Activated gamma-delta T cell treated with anti-CD3 and anti-CD28 coated beads, Interleukin-2, amount 50 U/mL, for 16 hours (primary cell): ENCODE results near the gene PRRX2.

Source experiments
- DNase-seq: peaks from one replicate; pipeline ENCODE4 v3.0.0-alpha.2; 2020; ENCODE audit warnings: low read depth

PRRX2 gene

DNA sequence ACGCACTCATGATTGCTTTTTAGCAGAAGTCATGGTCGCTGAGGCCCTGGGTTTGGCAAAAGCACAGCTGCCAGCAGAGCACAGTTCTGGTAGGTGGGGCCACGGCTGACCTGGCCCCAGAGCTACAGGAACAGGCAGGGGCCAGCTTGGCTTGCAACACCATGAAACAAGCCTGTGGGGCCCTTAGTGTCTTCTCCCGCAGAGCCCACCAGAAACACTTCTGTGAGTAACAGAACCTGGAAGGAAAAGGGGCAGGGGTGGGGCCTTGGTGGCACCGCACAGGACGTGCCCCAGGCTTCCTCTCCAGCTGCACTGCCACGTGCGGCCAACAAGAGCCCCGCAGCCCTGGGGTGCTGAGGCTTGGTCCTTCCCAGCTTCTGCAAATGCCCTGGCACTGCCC lies 28.3 kb upstream of the PRRX2 start:
- no peak for DNase-seq

DNA sequence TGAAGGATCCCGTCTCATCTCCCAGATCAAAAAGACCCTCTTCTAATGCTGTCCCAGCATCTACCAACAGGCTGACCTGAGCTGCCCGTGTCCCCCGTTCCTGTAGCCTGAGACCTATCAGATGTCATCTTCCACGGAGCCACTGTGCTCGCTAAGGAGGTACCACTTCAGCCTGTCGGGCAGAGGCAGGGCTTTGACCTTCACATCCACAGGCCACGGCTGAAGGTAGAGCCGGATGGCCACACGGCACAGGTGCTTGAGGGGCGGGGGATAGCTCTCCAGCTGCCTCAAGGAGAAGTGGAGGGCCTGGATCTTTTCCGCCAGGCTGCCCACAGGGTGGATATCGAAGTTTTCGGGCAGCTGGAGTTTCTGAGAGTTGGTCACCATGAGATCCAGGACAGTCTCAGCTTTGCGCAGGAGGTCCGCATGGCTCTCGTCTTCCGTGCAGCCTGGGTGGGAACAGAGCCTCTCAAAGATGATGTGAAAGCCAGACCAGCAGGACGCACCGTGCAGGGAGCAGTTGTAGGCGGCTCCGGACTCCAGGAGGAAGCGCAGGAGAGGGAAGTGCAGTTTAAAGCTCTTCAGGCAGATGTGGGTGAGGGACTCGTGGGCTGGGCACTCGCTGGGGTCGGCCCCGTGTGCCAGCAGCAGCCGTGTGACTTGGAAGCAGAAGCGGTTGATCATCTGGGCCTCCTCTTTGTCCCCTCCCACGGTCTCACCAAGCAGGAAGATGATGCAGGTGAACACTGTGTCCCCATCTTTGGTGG lies 27.6 kb upstream of the PRRX2 start:
- no peak for DNase-seq

DNA sequence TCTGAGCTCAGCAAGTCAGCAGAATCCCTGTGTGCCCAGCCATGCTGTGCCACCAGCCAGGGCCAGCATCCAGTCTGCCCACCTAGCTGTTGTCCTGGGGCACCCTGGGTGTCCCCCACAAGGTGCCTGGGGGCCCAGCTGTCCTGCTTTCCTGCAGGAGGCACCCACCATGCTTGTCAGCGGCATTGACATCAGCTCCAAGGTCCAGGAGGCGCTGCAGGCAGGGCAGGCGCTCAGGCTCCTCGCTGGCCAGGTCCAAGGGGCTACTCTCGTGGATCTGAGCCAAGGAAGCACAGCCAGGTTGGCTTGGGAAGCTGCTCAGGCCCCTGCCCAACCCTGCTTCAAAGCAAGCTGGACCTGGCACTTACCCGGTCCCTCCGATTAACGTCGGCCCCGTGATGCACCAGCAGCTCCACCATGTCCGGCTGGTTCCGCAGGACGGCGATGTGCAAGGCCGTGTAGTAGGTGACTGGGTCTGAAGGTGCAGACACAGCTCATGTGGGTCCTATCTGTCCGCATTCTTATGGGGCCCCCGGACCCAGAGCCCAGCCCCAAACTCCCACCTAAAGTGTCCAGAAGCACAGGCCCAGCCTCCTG lies 26.3 kb upstream of the PRRX2 start:
- no peak for DNase-seq

DNA sequence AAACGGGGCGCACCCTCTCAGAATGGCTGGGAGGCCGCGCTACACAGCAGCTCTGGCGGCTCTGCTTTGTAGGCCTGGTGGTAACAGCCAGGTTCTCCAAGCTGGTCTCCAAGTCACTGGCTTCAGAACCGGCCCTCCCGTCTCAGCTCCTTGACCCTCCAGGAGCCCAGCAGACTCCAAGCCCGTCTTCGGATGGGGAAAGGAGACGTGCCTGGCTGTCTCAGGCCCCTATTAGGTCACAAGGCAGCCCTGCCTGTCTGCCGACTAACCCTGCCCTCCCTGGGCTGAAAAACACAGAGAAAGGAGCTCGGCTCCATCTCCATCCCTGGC lies 25.7 kb upstream of the PRRX2 start:
- DNase-seq, result no peak

DNA sequence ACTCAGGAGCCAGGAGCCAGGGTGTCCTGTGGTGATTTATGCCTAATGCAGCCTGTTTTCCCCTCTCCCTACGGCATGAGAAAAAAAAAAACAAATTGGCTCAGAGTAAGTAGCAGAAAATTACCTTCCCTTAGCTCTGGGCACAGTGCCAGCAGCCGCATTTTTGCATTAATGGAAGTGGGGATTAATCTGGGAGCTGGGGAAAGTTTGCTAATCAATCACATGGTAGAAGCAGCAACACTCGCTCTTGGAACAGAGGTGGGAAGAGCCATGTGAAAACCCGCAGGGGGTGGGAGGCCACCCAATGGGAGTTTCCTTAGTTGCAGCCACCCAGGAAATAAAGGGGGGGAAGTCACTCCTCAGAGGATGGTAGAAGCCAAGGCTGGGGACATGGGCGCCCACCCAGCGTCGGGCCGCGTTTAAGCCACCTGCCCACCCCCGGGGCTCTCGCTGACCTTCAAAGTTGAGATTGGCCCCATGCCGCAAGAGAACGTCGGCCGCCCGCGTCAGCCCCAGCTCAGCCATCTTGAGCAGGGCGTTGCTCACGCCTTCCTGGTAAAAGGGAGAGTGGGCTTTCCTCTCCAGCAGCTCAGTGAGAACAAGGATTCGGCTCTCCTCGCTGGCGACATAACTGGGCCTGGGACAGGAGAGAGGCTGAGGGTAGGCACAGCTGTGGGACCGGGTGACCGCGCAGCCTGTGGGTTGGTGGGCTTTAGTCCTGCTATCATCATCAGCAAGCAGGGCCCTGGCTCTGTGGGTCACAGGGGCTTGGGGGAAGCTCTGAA lies 25.2 kb upstream of the PRRX2 start:
- no peak for DNase-seq

DNA sequence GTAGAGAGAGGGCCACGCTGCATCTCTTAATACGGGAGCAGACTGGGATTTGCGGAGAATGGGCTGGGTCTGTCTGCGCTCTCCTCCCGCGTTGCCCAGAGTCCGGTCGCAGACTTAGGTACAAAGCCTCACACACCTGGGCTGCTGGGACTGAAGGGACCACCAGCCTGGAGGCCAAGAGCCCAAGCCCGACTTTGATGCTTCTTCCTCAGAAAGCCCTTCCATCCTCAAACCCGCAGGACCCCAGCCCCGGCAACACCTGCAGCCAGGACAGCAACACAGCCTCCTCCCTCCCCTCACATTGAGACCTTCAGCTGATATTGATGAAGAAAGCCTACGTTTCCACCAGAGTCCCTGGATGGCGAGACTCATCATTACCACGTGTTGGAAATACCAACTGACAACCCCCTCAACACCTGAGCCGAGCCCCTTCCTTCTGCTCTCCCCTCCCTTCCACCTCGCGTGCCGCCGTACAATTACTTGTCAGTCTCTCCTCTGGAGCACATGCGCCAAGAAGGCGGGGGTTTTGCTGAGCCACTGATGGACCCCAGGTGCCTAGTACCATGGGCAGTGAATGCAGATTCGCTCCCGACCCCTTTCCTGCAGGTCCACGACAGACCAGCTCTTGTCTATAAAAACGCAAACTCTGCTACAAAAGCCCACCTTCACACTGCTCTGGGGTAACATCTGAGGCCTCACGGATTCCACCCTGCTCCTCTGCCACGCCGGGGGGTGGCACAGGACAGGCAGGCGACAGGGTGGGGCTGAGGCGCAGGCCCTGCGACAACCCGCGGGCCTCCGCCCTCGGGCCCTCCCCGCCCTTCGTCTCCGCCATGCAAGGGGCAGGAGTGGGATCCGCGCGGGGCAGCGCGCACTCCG lies 24.3 kb upstream of the PRRX2 start:
- no peak for DNase-seq

DNA sequence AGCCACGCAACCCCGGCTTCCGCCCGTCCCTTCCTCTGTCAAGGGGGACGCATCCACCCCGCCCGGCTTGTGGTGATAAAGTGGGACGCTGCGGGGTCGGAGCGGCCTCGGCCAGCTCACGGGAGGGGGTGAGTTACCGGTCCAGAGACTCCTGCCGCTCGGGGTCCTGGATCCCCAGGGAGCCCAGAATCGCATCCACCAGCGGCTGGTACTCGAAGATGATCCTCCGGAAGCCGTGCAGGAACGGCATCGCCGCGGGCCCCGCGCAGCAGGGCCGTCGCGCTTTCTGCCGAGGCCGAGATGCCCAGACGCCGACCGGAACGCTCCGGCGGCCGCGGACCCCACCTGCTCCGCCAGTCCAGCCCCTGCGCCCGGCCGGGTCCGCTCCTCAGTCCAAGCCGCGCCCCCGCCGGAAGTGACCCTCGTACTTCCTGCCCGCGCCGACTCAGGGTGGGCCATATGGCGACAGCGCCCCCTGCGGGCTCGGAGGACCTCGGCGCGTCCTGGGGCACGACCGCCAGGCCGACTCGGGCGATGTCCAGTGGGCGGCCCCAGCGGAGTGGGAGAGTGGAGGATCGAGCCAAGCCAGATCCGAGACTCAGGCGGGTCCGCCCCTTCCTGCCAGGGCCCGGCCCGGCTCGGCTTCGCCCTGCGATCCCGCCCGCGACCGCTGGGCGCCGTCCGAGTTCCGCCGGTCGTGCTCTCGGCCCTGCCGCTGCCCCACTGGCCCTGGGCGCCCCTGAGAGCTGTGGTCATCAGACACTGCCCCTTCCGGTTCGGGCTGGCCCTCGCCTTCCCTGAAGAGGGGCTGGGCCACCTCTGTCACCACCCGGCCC lies 23.5 kb upstream of the PRRX2 start, which contains the start of gene ASB6:
Gene ASB6 (minus strand): TSS at position 402 of the 836 bp plus-strand sequence. CDS start 152 bp downstream, at position 250.
- peak; percentile 93 for DNase-seq

DNA sequence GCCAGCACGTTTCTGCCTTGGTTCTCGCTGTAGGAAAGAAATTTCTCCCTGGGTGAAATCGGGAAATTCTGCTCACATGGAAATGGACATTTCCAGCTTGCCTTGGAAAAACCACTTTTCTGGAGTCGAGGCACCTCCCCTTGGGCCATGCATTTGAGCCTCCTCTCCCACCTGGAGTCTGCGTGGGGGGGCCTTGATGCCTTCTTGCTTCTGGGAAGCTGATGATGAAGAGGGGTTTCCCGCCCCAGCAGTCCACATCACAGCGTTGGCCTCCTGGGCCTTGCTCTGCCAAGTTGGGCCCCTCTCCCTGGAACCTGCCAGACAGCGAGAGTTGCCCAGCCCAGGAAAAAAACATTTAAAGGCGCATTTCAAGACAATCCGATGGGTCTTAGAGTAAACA lies 21.7 kb upstream of the PRRX2 start:
- DNase-seq, result no peak

DNA sequence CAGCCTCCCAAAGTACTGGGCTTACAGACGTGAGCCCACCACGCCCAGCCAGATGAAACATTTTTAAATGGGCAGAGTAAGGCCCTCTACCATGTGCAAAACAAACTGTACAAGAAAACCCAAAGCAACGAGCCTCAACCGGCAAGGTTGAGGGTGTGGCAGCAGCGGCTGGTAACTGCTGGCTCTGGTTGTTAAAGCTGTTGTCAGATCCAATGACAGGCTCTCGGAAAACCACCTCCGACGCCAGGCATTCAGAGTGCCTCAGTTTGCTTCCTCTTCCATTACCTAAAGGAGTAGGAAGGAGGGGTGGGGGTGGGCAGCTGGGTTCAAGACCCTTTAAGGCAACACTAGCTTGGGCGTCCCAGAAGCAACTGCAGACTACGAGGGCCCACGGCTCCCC lies 21.1 kb upstream of the PRRX2 start:
- no peak for DNase-seq

DNA sequence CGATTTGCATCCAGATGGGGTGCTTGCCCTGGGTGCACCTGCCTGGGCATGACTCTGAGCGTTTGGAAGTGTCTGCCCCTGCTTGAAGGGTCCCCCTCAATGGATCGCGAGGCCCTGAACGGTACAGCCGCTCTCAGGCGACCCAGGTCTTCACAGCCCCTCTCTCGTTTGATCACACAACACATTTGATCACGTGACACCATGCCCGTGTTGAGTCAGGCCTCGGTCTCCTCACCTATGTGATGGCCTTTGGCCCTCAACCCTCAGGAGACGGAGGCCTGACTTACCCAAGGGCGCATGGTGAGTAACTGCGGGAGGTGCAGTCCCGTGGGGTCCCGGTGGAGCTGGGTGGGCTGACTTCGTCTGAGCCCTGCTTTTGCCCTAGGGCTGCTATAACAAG lies 20.5 kb upstream of the PRRX2 start:
- no peak for DNase-seq

DNA sequence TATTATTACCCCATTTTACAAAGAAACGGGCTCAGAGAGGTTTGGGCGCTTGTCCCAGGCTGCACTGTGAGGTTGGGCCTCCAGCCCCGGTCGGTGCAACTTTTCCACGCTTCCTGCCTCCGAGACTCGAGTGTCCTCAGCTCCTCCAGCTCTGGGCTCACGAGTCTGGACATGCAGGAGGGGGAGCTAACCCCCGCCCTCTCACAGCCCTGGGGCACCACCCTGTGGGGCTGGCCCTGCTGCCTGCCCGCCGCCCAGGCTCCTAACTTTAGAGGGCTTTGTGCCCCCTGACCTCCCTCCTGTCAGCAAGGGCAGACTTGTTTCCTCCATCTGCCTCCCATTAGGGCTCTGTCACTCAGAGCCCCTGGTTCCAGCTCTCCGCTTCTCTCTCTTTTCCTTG lies 19.2 kb upstream of the PRRX2 start:
- no peak for DNase-seq

DNA sequence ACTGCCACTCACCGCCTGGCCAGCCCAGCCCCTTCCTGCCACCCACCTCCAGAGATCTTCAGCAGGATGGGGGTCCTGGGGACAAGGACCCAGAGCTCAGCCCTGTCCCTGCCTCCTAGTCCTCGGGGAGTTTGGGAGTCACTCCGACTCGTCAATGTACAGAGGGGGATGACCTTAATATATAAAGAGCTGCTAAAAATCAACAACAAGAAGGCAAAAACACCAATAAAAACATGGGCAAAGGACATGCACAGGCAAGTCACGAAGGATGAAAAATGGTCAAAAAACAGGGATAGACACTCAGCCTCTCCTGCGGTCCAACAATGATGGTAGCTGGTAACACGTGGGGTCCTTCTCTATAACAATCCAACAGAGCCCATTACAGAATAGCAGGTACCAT lies 18.8 kb upstream of the PRRX2 start:
- no peak for DNase-seq

DNA sequence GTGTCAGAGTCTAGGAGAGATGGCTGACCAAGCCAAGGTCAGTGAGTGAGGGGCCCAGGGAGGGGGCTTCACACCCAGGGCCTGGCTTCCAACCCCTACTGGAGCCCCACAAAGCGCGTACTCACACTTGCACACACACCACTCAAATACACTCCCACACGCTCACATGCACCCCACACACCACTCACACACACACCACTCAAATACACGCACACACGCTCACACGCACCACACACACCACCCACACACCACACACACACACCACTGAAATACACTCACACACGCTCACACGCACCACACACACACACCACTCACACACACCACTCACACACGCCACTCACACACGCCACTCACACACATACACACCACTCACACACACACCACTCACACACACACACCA lies 17.8 kb upstream of the PRRX2 start:
- no peak for DNase-seq

DNA sequence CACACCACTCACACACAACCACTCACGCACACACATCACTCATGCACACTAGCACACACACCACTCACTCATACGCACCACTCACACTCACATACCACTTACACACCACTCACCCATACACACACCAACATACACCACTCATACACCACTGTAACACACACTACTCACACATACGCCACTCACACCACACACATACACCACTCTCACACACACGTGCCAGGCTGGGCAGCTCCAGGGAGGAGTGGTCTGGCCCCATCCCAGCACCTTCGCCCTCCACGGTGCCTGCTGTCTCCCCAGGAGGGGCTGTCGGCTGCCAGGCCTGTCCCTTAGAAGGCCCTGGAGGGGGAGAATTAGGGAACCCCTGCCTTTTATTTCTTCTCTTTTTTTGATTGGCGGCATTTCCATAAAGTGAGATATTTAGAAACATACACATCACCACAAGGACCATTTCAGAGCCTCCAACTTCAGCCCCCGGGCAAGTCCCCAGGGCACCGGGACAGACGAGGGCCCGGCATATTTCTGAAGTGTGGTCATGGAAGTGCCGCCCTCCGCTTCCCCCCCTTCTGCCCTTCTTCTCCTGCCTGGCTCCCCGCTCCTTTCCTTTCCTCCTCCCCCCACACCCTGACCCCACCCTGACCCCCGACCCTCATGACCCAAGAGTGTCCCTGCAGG lies 17.2 kb upstream of the PRRX2 start:
- no peak for DNase-seq

DNA sequence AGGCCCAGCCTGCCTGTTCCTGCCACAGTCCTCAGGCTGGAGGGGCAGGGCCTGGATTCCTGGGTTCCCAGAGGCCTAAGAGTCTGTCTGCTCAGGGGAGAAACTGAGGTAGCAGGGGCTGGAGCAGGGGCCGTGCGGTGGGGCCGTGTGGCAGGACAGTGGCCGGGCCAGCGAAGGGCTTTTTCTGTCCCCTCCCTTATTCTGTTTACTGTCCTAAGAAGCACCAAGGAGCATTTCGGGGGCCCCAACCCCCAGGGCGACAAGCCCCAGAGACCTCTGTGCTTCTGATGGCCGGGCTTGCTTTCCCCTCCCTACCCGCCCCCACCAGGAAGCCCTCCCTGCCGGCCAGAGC lies 16.7 kb upstream of the PRRX2 start:
- DNase-seq, result no peak

DNA sequence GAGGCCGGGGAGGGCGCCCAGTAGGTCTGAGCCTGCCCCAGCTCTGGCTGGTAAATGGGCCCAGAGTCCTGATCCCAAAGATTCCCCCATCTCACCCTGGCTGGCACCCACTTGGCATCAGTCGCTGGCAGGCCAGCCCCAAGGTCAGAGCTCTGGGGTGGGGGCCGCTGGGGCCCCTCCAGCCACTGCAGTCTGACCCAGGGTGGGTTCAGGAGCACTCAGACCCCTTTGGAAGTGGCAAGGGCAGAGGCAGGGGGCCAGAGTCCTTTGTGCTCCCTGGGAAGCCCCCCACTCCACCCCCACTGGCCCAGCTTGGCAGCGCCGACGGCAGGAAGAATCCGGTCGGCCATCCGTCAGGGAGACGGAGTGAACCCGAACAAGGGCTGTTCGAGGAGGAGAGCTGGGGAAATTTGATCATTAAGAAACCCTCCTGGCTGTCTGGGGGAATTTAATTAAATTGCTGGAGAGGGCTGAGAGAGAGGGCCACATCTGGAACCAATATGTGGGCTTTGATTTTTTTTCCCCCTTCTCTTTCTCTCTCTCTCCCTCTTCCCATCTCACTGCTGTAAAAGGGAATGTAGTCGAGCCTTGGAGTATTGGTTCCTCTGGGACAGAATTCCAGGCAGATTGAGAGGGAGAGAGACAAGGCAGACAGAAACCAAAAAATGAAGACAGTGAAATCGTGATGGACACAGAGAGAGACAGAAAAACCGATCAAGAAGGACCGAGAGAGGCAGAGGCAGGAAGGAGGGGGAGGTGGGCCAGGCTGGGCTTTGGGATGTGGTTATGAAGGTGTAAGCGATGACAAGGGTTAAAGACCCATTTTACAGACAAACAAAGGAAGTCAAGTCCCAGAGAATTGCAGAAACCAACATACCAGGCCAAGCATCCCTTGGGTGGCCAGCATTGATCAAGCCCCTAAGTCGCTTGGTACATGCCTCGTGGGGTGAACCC lies 15.4 kb upstream of the PRRX2 start:
- no peak for DNase-seq

DNA sequence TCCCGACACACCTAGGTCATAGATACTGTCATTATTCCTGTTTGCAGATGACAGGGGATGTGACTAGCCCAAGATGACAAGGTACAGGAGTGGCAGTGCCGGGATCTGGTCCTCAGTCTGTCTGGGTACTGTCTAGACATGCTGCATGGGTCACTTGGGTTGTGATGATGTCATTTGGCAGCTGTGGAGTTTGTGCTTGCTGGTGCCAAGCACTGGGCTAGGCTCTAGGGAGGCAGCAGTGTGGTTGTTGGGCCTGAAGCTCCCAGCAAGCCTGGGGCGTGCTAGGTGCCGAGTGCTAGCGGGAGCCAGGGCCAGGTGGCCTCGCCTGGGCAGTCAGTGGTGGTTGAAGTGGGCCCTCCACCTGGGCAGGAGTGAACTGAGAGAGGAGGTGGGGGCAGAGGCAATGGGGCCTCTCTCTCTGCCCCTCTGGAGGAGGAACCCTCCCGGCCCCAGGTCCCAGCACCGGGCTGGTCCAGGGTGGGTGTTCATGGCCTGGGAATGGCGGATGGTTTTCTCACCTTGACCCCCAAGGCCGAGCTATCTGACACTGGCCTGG lies 14.7 kb upstream of the PRRX2 start:
- DNase-seq, result no peak

DNA sequence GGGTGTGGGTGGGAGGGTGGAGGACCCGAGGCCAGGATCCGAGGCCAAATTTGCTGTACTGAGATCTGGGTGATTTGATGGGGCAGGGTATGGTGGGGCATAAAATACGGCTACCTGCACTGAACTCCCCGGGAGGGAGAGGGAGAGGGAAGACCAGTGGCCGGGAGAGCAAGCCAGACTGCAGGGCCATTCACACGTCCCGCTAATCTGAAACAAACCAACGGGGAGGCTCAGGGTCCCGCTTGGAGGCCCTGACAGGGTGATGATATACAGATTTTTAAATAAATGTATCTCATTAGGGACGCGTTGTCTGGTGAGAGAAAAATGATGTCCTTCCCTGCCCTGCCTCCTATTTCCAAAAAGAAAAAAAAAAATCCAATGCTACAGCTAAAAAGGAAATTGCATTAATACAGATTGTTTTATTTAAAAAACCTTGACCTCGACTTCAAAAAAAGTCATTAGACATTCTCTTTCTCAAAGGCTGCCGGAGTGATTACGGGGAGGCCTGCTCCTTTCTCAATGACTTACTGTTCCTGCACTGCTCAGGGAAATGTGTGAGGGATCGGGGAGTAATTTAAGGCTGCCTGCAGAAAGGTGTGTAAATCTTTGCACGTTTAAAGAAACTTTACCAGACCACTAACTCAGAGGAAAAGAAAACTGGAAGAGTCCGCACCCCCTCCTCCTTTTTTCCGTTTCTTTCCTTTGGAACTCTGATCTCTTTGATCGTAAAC lies 11.5 kb upstream of the PRRX2 start:
- DNase-seq, result no peak

DNA sequence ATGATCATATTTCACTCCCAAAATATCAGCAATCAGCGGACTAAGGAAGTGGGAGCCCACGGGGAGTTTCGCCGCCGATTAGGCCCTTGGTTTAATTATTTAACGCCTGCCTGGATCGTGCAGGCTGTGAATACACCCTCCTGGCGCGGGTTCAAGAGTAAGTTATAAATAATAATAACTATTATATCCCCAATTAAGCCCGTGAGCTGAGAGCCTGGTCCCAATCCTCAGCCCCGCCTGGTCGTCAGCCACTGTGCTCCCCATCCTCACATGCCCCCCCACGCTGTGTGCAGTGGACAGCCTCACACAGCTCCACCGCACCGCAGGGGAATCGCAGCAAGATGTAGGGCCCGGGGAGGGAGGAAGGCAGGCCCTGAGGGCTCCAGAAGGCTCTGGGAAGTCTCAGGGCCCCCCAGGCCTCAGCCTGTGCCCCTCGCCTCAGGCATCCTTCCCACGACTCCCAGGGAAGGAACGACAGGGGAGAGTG lies 10.8 kb upstream of the PRRX2 start:
- no peak for DNase-seq
